Frontal cortex (tissue), 4 donors: ENCODE data around the gene C19orf47. TPM values are rescaled to one million over a fixed set of nuclear protein-coding genes. Genes with fewer than 3 reads are reported as not detected.

Experiments used
- DNase-seq, 2 donors: peaks; one replicate each; pipeline ENCODE4 v3.0.0; 2012; ENCODE audit warnings: low spot score in 2 of 2
- FAIRE-seq: peaks from 2 replicates; lab custom pipeline; 2012; peaks lifted over from hg19 to GRCh38; lab: Jason Lieb, UNC
- small RNA-seq: library from RNA; depleted of rRNA; stranded (forward); fragments of <200 nt; gene quantifications from one replicate; pipeline ENCODE3, GENCODE V24; 2014
- total RNA-seq: library from RNA; depleted of rRNA; stranded (reverse); fragments of >200 nt; gene quantifications from one replicate; pipeline ENCODE4 v1.2.3, GENCODE V29; 2014
- donor health status: control.
- donor health status: control.
- donor health status: control.

Gene C19orf47
- total RNA-seq, 1 donor from 2014 or later, result 9.8 TPM

GRCh38 chr19:40271706-40272105, 76.5 kb downstream of the C19orf47 start:
- no peak for DNase-seq
- FAIRE-seq, result no peak

- no peak for FAIRE-seq
- no peak for DNase-seq
These were observed 77.7 kb downstream of the C19orf47 start for GRCh38 chr19:40270362-40271089.

Small RNA genes lying within 50 kb of the gene (small RNA-seq; reads per million reads assigned to genes)
- gene MIR641, result 5.4 reads per million, percentile 93 among the genes with 10 or more reads in this experiment
- gene MIR6796, result not detected
- not detected for gene RF00019
- gene RNU6-945P, result not detected

Other genes with a start within 250 kb of the C19orf47 start
- gene MAP3K10, start 157.0 kb downstream of the C19orf47 start, total RNA-seq, result 31.4 TPM
- 37.5 TPM for gene TTC9B, start 130.0 kb downstream of the C19orf47 start, total RNA-seq
- 0.41 TPM for gene CCNP, start 121.7 kb downstream of the C19orf47 start, total RNA-seq
- gene AKT2, start 63.1 kb downstream of the C19orf47 start, total RNA-seq, result 34.6 TPM
- gene PLD3, start 298 bp upstream of the C19orf47 start, total RNA-seq, result 112 TPM
- gene HIPK4, start 41.8 kb upstream of the C19orf47 start, total RNA-seq, result not detected
- gene PRX, start 65.0 kb upstream of the C19orf47 start, total RNA-seq, result 1.2 TPM
- 2.0 TPM for gene SERTAD1, start 77.6 kb upstream of the C19orf47 start, total RNA-seq
- gene SERTAD3, start 95.9 kb upstream of the C19orf47 start, total RNA-seq, result 7.3 TPM
- gene BLVRB, start 117.3 kb upstream of the C19orf47 start, total RNA-seq, result 29.3 TPM
- gene SPTBN4, start 118.6 kb upstream of the C19orf47 start, total RNA-seq, result 23.2 TPM
- gene SHKBP1, start 228.5 kb upstream of the C19orf47 start, total RNA-seq, result 1.6 TPM